GM12864 (cell line): Measurements from ENCODE around the gene LDHB.

Experiments used
- DNase-seq: peaks from one replicate; pipeline ENCODE4 v3.0.0-alpha.2; 2011; ENCODE audit warnings: low read depth
- H3K4me3 ChIP-seq: 2 replicates; pipeline ENCODE4 v1.5.1; 2011; ENCODE audit warnings: mild to moderate bottlenecking, low read depth, low read length, control low read depth
- TF ChIP-seq, protein P1 (sequence below): IDR thresholded peaks from 2 replicates; pipeline ENCODE4 v1.5.1; 2011; ENCODE audit warnings: low read depth, mild to moderate bottlenecking, moderate library complexity, low read length, control low read depth, inconsistent platforms; ENCODE audit errors: missing control alignments

The LDHB gene

DNA sequence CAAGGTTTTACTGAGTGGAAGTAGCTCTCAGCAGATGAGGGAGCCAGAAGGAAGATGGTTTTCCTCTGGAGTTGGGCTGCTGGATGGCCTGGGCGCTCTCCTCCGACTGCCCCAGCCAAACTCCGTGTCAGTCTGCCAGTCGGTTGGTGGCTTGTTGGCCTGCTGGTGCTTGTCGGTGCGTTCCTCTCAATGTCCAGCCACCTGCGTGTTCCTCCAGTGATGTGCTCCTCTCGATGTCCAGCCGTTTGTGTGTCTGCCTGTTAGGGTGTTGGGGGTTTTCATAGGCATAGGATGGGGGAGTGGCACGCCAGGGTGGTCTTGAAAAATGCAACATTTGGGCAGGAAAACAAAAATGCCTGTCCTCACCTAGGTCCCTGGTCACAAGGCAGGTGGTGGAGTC is 37.0 kb upstream of the LDHB start:
- DNase-seq: no peak
- TF ChIP-seq, protein P1, sequence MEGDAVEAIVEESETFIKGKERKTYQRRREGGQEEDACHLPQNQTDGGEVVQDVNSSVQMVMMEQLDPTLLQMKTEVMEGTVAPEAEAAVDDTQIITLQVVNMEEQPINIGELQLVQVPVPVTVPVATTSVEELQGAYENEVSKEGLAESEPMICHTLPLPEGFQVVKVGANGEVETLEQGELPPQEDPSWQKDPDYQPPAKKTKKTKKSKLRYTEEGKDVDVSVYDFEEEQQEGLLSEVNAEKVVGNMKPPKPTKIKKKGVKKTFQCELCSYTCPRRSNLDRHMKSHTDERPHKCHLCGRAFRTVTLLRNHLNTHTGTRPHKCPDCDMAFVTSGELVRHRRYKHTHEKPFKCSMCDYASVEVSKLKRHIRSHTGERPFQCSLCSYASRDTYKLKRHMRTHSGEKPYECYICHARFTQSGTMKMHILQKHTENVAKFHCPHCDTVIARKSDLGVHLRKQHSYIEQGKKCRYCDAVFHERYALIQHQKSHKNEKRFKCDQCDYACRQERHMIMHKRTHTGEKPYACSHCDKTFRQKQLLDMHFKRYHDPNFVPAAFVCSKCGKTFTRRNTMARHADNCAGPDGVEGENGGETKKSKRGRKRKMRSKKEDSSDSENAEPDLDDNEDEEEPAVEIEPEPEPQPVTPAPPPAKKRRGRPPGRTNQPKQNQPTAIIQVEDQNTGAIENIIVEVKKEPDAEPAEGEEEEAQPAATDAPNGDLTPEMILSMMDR: no peak
- no peak overlapping the region for H3K4me3 ChIP-seq

DNA sequence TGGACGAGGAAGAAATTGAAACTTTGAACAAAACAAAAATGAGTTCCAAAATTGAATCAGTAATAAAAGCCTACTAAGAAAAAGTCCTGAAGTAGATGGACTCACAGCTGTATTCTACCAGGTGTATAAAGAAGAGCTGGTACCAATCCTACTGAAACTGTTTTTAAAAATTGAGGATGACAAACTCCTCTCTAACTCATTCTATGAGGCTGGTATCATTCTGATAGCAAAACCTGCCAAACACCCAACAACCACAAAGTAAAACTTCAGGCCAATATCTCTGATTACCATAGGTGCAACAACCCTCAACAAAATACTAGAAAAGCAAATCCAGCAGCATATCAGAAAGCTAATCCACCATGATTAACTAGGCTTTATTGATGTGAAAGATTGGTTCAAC is 33.9 kb upstream of the LDHB start:
- TF ChIP-seq, protein P1: no peak
- DNase-seq: no peak
- H3K4me3 ChIP-seq: no peak overlapping the region

DNA sequence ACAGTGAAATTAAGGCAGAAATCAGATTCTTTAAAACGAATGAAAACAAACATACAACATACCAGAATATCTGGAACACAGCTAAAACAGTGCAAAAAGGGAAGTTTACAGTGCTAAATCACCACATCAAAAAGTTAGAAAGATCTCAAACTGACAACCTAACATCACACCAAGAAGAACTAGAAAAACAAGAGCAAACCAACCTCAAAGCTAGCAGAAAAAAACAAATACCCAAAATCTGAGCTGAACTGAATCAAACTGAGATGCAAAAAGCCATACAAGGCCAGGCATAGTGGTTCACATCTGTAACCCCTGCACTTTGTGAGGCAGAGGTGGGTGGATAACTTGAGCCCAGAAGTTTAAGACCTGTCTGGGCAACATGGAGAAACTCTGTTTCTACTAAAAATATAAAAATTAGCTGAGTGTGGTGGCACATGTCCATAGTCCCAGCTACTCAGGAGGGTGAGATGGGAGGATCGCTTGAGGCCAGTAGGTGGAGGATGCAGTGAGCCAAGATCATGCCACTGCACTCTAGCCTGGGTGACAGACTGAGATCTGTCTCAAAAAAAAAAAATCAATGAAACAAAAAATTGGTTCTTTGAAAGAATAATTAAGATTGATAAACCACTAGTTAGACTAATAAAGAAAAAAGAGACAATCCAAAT is 33.2 kb upstream of the LDHB start:
- TF ChIP-seq, protein P1: no peak
- no peak for DNase-seq
- no peak overlapping the region for H3K4me3 ChIP-seq

DNA sequence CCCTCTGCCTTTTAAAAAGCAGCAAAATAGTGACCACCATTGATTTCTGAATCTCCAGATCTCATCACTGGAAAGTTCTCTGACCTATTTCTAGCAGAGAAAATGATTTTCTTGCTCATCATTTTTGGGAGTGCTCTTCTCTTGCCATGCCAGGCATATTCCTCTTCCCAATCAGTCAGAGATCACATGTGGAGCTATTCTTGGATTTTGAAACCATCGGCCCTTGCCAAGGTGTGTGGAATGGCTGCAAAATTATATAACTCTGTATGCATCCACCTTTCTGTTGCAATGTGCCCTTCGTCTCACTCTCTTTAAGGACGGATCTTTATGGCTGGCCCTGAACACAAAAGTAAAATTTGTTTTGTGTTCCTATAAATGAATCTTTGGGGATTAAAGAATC is 25.5 kb upstream of the LDHB start:
- TF ChIP-seq, protein P1: no peak
- H3K4me3 ChIP-seq: no peak overlapping the region
- no peak for DNase-seq

DNA sequence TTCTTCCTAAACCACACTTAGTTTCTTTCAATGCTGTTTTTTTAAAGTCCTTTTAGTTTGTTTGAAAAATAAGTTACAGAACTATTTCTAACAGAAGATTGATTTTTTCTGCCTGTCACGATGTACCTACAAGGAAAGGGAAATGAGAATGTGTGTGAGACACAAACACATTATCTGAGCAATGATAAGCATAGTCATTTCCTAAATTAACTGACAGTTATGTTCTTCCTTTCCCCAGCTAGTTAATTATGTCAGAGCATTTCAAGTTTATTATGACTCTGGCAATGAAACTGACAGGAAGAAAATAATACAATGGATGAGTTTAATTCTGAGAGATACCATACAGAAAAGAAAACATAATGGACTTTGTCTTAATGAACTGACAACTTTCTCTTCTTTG is 21.3 kb upstream of the LDHB start:
- no peak overlapping the region for H3K4me3 ChIP-seq
- DNase-seq: no peak
- TF ChIP-seq, protein P1: no peak

DNA sequence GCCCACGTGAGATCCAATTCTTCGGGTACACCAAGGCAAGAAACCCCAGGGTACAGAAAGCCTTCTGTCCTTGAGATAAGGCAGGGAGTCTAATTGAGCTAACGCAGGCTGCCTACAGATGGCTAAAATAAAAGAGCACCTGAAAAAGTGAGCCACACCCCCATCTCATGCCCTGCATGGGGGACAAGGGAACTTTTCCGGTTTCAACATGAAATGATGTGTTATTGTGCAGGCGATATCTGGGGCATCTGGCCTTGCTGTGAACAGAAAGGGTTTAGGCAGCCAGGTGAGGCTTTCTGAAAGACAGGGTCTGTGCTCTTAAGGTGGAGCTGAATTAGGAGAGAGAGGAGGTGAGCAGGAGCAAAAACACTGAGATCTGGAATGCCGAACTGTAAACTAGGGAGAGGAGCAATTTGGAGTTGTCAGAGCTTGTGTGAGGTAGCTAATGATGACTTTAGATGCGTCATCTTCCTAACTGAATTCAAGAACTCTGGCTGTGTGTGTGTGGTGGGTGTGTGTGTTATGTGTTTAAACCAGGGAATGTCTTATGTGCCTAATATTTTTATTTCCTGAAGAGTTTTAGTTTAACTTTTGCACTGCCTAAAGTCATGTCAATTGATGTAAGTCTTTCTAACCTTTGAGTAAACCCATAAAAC is 20.1 kb upstream of the LDHB start:
- H3K4me3 ChIP-seq: no peak overlapping the region
- TF ChIP-seq, protein P1: no peak
- DNase-seq: no peak

DNA sequence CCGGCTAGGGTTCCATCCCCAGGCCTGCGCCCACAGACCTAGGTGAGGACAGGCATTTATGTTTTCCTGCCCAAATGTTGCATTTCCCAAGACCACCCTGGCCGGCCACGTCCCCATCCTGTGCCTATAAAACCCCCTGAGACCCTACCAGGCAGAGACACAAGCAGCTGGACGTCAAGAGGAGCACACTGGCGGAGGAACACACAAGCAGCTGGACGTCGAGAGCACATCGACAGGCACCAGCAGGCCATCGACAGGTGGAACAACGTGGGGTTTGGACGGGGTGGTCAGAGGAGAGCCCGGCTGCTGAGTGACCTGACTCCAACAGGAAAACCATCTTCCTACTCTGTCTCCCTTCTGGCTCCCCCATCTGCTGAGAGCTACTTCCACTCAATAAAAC is 19.6 kb upstream of the LDHB start:
- no peak for DNase-seq
- no peak overlapping the region for H3K4me3 ChIP-seq
- TF ChIP-seq, protein P1: no peak
